Kidney tubule cell (primary cell): Measurements from ENCODE around the gene CAPN7.

Experiments
- DNase-seq: peaks from one replicate; pipeline ENCODE4 v3.0.0-alpha.2; 2018; ENCODE audit warnings: low spot score

Gene CAPN7

GRCh38 chr3:15246186-15246585 lies 40.1 kb downstream of the CAPN7 start:
- no peak for DNase-seq

GRCh38 chr3:15253023-15253697 lies 47.1 kb downstream of the CAPN7 start:
- no peak for DNase-seq

DNA sequence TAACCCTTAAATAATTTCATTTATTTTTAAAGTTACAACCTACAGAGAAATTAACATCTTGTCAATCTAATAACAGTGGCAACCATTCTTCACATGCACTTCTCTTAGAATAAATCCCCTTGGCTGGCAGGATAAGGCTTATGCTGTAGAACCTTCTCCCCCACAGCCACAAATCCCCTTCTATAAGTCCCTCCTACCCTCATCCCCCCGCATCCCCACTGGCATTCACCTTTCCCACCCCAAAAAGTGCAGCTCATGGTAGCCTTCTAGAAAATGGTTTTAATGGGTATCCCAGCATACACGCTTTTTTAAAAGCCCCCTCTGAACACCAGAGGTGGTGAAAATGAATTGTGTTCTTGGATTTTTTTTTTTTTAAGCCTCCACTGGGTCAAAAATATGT lies 49.2 kb downstream of the CAPN7 start:
- no peak for DNase-seq

GRCh38 chr3:15256861-15257341 lies 50.9 kb downstream of the CAPN7 start:
- DNase-seq = no peak

DNA sequence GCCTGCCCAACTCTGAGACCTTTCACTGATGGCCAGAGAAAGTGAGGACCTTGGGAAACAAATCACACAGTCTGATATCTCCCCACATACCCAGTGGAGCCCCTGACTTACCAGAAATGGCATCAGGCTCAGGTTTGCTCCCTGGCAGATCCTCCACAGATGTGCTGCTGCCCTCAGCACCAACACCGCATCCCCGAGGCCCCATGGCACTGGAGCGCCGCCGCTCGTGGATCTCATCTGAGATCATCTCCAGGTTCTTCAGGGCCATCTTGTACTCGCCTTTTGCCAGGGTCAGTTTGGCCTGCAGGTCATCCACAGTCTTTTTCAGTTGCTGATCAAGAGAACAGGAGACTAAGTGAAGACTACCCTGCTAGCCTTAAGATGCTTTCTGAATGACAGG lies 52.7 kb downstream of the CAPN7 start:
- no peak for DNase-seq

DNA sequence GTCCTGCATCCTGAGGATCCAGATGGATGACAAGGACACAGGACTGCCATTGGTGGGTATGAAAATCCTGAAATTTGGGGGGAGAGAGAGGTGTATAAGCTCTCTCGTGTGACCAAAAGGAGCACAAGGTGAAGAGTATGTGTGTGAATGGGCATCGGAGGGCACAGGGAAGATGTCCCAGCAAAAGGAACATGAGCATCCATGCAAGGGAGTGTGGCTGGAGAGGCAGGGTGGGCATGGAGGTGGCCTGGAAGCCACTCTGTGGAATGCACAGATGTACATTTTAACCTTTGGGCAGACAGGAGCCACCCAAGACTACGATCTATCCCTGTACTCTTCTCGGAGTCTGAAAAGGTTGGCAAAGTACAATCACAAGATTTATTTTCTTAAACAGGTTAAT lies 54.5 kb downstream of the CAPN7 start:
- no peak for DNase-seq

GRCh38 chr3:15261274-15261673 lies 55.2 kb downstream of the CAPN7 start:
- no peak for DNase-seq

DNA sequence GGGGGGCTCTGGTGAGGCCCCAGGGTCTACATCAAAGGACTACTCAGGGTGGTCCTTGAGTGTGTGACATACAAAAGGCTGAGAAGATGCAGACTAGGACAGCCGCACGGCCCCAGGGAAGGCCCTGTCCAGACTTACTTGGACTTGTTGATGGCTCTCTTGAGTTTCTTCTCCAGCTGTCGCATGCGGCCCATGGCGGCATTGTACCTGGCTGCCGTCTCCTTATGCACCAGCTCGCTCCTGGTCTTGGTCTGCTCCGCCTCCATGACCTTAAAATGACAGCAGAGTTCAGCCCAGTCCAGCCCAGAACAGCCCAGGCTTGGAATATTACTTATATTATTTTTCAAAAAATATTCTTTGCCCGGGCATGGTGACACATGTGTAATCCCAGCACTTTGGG lies 56.0 kb downstream of the CAPN7 start:
- DNase-seq = no peak

DNA sequence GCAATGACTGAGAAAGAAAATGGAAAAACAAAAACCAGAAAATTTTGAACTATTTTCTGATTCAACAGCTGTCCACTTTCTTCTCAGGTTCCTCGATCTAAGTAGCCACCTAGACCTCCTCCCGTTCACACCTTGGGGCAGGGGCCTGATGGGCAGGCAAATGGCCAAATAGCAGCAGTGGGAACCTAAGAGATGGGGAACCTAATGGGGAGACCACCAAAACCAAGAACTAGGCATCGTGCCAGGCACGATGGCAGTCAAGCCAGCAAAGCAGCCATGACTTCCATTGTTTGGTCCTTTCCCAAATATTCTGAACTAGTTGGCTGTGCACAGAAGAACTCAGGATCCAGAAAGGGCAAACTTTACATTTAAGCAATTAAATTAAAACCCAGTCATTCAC lies 57.1 kb downstream of the CAPN7 start:
- DNase-seq = no peak

- no peak for DNase-seq
Measured at GRCh38 chr3:15263926-15264325, 57.9 kb downstream of the CAPN7 start.

DNA sequence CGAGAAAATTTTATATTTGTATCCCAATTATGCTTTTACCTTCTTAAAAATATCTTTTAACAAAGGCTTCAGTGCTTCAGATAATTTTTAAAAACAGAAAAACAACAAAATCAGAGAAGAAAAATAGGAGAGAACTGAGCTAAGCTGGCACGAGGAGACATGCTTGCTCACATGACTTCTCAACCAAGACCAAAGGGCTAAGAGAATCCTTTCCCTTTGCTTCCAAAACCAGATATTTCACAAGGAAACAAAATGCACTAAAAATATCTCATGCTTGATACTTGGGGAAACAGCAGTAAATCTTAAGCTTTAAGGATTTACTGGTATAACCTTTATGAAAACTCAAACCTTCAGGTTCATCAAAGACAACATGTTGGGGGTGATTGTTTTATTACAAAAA lies 58.4 kb downstream of the CAPN7 start:
- DNase-seq = no peak

DNA sequence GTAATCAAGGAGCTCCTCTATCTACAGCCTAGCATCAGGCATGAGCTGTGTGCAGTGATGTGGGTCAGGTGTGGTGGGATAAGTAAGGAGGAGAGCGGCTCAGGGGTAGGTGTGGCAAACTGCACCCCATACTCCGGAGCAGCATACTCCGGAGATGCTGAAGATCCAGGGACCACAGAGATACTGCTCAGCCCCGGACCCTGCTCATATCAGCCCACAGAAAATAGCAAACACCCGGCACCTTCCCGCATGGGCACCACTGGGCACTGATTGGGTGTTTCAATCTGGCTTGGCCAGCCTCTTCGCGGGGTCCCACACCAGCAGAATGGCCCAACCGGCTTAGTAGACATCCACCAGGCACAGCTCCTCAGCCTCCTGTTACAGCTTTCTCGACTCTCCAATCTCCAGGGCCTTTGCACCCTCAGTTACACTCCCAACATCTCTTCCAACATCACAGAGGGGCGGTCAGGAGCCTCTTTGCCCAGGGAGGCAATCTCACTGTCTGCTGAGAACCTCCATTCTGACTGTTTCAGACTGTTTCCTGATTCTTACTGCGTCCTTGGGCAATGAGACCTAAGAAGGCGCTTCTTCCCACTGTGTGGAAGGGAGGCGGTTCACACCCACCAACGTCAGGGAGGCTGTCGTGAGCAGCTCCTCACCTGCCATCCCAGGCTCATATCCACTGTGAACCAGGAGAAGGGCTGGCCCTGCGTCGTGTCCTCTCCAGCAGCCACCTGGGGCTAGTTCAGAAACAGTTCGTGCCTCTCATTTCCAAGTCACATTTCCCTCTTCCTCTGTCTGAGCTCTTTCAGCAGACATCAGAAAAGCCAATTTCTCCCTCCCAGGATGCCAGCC lies 59.8 kb downstream of the CAPN7 start:
- DNase-seq = no peak

GRCh38 chr3:15266510-15267376 lies 60.7 kb downstream of the CAPN7 start:
- no peak for DNase-seq

- no peak for DNase-seq
Measured at GRCh38 chr3:15267502-15267901, 61.5 kb downstream of the CAPN7 start.

GRCh38 chr3:15268033-15268631 lies 62.1 kb downstream of the CAPN7 start:
- DNase-seq = peak; percentile 79

DNA sequence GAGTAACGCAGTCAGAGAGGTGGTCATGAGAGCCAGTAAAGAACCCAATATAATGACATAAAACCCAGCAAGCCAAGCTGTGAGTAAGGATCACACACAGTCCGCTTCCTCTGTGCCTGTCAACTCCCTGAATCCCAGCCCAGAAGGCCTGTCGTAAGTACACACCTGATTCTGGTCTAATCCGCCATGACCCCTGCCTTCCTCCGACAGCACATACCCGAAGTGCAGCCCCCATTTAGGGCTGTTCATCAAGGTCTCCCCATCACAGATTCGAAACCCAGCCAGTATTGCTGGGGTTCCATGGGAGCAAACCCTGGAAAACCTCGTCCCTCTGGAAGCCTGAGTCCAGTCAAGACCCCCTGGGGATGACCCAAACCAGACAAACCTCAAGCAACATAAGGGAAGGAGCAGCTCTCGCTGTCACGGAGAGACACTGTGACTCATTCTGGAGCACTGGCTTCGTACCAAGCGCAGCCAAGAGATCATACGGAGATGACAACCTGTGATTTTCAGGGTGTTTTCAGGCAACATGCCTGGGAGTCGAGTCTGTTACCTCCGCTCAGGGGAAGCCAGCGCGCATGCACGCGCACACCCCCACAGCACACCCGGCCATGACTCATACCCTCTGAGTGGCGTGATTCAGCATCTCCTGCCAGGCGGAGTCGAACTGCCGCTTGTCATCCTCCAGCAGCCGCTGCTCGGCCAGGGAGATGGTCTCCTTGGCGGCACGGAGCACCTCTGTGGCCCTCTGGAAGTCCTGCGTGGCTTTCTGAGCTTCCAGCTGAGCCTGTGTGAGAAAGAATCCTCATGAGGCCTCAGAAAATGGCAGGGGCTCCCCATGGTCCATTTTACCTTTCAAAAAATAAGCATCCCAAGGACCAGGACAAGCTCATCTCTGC lies 63.3 kb downstream of the CAPN7 start:
- DNase-seq = peak; percentile 86

GRCh38 chr3:15271030-15271429 lies 65.0 kb downstream of the CAPN7 start:
- DNase-seq = no peak

GRCh38 chr3:15271785-15272381 lies 65.8 kb downstream of the CAPN7 start:
- no peak for DNase-seq

DNA sequence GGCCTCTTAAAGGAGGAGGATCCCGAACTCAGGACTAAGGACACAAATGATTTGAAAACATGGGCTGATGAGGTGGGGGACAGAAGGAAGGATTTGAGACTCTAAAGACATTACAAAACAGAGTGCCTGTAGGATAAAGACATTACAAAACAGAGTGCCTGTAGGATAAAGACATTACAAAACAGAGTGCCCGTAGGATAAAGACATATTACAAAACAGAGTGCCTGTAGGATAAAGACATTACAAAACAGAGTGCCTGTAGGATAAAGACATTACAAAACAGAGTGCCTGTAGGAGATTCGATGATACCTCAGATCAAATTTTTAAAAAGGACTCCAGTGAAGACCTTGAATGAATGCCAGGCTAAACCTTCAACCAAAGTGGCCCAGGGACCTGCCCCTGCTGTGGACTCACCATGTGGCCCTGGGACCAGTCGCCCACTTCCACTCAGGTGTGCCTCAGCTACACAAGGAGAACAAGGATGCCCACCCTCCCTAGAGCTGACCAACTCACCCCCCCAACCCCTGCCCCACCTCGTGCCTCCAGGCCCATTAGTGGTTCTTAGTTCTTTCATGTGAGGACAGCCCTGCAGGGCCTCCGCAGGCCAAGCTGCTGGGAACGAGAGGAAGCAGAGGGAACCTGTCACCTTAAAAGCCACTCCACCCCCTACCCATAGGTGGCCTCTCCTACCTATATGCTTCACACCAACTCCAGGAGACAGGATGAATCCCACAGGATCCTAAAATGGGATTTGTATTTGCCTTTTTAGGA lies 66.6 kb downstream of the CAPN7 start:
- DNase-seq = no peak

GRCh38 chr3:15273227-15273626 lies 67.2 kb downstream of the CAPN7 start:
- DNase-seq = no peak
